ENCODE measurements around the gene ULK4.
"Not testable (repeated sequence)": the region's sequence is repeated elsewhere in the genome, so short reads cannot be mapped to it uniquely, and the experiment has no call there.

The ULK4 gene

DNA sequence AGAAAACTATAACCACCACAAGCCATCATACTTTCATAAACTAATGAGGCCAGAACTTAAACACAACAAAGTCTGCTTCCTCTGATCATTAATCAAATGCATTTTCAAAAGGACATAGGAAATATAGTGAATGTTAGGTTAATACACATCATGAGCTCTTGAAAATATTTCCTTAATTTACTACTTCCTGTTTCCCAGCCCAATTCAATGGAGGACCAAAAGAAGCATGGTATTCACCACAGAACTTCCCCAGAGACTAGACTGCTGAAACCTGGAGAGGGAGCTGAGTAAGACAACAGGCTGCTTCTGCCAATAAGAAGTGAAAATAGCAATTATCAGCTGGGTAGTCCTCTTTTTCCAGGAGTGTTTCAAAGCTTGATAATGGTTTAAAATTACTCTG, 250.3 kb downstream of the ULK4 start:
- no peak overlapping the region for H3K4me3 ChIP-seq (ENCODE audit: low read length)
- no peak for TF ChIP-seq ZNF274 (IDR thresholded peaks at IDR 0.05; ENCODE audit: low read depth, low read length)

DNA sequence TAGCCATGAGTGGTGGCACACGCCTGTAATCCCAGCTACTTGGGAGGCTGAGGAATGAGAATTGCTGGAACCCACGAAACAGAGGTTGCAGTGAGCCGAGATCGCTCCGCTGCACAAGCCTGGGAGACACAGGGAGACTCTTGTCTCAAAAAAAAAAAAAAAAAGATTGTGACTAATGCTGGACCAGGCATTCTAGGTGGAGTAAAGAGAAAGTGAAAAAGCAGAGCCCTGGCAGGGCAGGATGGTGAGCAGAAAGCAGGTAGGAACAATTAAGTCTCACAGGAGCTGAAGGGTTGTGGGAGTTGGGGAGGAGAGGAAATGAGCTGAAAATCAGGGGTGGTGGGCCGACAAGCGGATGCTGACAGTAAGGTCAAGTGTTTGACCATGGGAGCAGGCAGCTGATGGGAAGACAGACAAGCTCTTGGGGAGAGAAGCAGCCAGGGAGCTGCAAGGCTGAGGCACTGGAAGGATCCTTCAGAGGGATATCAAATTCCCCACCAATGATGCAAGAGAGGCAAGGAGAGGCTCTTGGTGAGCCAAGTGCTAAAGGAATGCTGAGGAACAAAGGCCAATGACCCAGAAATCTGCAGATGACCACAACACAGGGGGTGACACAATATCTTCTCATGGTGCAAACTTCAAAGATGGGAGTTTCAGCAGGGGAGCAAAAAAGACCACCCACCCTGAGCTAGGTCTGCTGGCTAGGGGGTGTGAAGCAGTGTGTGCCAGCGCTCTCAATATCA, 251.1 kb downstream of the ULK4 start:
- H3K4me3 ChIP-seq (ENCODE audit: low read length): no peak overlapping the region
- TF ChIP-seq ZNF274 (IDR thresholded peaks at IDR 0.05; ENCODE audit: low read depth, low read length): no peak

DNA sequence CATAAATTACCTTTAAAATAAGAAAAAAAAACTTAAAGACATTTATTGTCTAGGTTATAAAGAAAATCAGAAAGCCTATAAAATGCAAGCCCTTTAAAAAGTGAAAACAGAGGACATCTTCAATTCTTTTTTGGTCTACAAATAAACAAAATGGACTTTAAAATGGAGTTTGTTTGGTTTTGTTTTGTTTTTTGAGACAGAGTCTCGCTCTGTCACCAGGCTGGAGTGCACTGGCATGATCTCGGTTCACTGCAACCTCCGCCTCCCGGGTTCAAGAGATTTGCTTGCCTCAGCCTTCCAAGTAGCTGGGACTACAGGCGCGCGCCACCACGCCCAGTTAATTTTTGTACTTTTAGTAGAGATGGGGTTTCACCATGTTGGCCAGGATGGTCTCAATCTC, 252.7 kb downstream of the ULK4 start:
- not testable (repeated sequence) for H3K4me3 ChIP-seq (ENCODE audit: low read length)

DNA sequence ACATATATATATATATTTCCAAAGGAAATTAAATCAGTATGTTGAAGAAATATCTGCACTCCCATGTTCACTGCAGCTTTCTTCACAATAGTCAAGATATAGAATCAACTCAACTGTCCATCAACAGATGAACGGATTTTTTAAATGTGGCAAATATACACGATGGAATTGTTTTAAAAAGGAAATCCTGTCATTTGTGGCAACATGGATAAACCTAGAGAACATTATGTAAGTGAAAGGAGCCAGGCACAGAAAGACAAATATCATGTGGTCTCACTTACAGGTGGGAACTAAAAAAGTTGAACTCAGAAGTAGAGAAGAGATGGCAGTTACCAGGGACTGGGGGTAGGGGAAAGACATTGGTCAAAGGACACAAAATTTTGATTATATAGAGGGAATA, 253.7 kb downstream of the ULK4 start:
- TF ChIP-seq ZNF274 (IDR thresholded peaks at IDR 0.05; ENCODE audit: low read depth, low read length): no peak
- no peak overlapping the region for H3K4me3 ChIP-seq (ENCODE audit: low read length)

DNA sequence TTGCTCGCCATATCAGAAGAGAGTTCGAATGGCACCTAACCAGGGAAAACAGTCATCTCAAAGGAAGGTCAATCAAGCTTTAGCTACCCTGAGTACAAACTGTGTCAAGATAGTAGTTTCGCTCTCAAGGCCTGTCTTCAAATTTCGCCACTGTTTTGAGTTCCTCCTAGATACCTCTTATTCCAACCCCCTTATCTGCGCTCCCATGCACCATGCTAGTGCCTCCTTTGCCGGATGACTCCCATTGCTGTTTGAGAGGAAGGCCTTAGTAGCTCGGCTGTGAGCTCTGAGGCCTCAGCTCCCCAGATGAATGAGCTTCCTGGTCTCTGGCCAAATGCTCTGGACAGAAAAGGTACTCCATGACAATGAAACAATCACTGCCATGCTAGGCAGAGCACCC, 256.0 kb downstream of the ULK4 start:
- no peak overlapping the region for H3K4me3 ChIP-seq (ENCODE audit: low read length)
- no peak for TF ChIP-seq ZNF274 (IDR thresholded peaks at IDR 0.05; ENCODE audit: low read depth, low read length)

DNA sequence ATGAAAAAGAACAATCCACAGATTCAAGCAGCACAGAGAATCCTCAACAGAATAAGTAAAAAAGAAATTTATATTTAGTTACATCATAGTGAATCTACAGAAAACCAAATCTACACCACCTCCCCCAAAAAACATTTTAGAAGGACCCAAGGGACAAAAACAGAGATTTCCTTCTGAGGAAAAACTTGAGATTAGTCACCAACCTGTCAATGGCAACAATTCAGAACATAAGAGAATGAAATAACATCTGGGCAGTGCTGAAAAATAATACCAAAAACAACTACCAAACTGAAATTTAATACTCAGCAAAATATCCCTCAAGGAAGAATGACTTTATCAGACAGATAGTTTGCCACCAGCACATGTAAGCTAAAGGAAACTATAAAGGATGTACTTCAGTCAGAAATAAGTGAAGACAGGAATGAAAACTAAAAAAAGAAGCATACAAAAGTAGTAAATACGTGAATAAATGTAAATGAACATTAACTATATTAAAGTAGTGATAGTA, 260.7 kb downstream of the ULK4 start:
- TF ChIP-seq ZNF274 (IDR thresholded peaks at IDR 0.05; ENCODE audit: low read depth, low read length): no peak
- H3K4me3 ChIP-seq (ENCODE audit: low read length): no peak overlapping the region

DNA sequence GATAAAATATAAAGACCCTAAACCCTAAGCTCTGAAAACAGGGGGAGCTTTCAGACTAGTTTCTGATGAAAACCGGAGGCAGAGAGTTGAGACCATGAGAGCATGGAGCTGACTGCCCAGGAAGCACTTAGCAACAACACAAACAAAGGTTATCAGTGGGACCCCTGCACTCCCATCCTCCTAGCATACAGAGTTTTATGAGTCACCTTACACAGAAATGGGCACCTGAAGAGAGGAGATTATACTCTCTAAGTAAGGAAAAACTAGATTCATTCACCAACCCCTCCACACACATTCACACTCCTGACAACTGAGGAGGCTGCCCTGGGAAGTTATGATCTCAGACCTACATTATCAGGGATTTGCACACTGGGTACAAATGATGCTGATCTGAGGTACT, 261.7 kb downstream of the ULK4 start:
- TF ChIP-seq ZNF274 (IDR thresholded peaks at IDR 0.05; ENCODE audit: low read depth, low read length): no peak
- no peak overlapping the region for H3K4me3 ChIP-seq (ENCODE audit: low read length)

DNA sequence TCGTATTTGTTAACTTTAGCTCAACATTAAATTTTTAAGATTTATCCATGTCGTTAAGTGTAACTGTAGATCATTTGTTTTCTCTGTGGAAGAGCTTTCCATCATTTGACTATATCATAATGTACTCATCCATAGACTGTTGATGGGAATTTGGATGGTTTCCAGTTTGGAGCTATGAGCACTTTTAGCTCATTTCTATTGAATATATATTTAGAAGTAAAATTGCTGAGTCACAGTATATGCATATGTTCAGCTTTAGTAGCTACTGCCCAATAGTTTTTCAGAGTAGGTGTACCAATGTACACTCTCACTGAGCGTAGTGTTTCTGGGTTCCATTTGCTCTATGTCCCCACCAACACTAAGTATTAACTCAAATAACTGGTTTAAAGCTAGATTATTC, 263.0 kb downstream of the ULK4 start:
- no peak for TF ChIP-seq ZNF274 (IDR thresholded peaks at IDR 0.05; ENCODE audit: low read depth, low read length)
- H3K4me3 ChIP-seq (ENCODE audit: low read length): no peak overlapping the region

DNA sequence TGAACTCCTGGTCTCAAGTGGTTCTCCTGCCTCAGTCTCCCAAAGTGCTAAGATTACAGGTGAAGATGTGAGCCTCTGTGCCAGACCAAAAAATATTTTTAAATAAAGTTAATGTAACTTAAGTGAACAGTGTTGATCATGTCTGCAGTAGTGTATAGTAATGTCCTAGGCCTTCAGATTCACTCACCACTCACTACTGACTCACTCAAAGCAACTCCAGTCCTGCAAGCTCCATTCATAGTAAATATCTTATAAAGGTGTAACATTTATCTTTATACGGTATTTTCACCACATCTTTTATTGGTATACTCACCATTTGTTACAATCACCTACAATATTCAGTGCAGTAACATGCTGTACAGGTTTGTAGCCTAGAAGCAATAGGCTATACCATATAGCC, 264.2 kb downstream of the ULK4 start:
- no peak for TF ChIP-seq ZNF274 (IDR thresholded peaks at IDR 0.05; ENCODE audit: low read depth, low read length)
- no peak overlapping the region for H3K4me3 ChIP-seq (ENCODE audit: low read length)

DNA sequence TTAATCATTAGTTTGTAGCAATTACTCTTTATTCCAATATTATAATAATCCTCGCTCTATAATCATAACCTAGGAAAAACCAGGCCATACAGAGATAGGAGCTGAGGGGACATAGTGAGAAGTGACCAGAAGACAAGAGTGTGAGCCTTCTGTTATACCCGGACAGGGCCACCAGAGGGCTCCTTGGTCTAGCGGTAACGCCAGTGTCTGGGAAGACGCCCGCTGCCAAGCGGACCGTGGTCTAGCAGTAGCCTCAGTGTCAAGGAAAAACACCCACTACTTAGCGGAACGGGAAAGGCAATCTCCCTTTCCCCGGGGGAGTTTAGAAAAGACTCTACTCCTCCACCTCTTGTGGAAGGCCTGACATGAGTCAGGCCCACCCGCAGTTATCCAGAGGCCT, 266.1 kb downstream of the ULK4 start:
- not testable (repeated sequence) for H3K4me3 ChIP-seq (ENCODE audit: low read length)

DNA sequence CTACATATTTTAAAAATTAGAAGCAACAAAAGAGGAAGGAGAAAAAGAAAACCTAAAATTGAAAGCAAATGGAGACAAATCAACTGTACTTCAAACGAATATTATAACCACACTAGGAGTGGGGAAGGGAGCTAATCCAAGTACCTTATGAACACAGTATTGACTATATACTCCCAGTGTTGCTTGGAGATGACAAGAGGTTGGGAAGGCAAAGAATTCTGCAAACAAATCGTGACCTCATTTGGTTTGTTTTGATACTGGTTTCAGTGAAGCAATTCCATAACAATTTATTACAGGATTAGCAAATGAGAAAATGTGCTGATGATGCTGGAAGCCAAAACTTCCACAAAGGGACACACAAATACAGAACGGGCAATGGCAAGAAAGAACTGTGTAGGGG, 268.1 kb downstream of the ULK4 start:
- TF ChIP-seq ZNF274 (IDR thresholded peaks at IDR 0.05; ENCODE audit: low read depth, low read length): no peak

DNA sequence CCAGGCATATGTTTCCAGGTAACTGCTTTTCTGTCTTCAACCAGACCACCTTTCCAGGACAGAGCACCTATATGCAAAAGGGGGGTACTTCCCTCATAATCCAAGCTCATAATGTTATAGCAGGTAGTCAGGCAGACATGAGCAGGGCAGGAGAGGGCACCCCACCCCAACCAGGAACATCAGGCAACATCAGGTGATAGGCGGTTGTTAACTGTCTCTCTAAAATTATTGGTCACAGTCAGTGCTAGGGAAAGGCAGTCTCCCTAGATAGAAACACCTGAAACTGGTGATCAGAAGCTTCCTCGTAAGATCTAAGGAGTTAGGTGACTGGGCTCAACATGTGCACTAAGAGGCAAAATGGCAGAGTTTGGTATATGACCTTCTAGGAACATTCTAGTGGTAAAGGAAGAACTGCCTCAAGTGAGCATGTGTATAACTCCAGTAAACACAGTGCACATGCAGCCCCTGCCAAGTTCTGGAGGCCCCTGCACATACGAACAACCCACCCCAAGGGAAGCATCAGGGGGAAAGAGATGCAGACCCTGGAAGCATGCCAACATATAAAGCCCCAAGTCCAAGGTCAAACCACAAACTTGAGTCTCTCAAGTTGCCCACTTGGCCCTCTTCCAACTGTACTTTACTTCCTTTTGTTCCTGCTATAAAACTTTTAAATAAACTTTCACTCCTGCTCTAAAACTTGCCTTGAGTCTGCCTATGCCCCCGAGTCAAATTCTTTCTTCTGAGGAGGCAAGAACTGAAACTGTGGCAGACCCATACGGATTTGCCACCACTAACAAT, 270.9 kb downstream of the ULK4 start:
- no peak for TF ChIP-seq ZNF274 (IDR thresholded peaks at IDR 0.05; ENCODE audit: low read depth, low read length)
- no peak overlapping the region for H3K4me3 ChIP-seq (ENCODE audit: low read length)

More for the DNA sequence above, 268.1 kb downstream of the ULK4 start:
- H3K4me3 ChIP-seq (ENCODE audit: low read length): no peak overlapping the region

DNA sequence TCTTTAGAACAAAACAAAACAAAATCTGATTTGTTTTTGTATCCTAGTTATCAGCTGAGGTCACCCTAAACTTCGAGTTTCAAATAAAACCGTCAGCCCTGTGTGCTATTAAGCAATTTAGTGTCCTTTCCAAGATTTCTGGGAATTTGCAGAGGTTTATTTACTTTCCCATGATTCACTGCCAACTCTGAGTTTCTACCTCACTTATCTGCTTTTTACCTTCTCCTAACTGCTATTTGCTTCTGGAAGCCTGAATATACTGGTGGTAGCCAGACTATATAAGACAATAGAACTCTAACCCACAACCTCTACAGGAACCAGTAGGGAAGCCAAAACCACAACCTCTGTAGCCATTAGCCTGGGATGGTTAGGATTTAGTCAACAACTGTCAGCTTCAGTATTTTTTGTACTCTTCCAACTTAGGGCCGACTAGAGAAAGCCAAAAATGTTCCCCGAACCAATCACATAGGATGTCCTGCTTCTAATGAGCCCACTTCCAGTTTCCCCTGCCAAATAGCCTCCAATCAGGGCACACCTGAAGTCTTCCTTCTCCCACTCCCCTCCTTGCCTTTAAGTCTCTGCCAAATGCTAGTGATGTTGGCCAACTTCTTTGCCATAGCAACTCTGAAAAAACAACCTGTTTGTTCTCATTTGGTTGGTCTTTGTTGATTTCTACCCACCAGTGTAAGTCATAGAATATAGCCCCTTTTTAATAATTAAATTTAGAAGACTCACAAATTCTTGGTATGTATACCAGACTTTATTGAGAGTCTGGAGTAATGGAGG, 273.1 kb downstream of the ULK4 start:
- H3K4me3 ChIP-seq (ENCODE audit: low read length): no peak overlapping the region
- no peak for TF ChIP-seq ZNF274 (IDR thresholded peaks at IDR 0.05; ENCODE audit: low read depth, low read length)

Data from GM08714 (cell line).